Midbrain (tissue), 1 donor: Measurements from ENCODE around the gene FAM193A.
"Not testable (repeated sequence)": the region's sequence is repeated elsewhere in the genome, so short reads cannot be mapped to it uniquely, and the experiment has no call there.

Experiments used
- DNase-seq: peaks from one replicate; lab custom pipeline; 2025; lab: John Stamatoyannopoulos, UW

Gene FAM193A

DNA sequence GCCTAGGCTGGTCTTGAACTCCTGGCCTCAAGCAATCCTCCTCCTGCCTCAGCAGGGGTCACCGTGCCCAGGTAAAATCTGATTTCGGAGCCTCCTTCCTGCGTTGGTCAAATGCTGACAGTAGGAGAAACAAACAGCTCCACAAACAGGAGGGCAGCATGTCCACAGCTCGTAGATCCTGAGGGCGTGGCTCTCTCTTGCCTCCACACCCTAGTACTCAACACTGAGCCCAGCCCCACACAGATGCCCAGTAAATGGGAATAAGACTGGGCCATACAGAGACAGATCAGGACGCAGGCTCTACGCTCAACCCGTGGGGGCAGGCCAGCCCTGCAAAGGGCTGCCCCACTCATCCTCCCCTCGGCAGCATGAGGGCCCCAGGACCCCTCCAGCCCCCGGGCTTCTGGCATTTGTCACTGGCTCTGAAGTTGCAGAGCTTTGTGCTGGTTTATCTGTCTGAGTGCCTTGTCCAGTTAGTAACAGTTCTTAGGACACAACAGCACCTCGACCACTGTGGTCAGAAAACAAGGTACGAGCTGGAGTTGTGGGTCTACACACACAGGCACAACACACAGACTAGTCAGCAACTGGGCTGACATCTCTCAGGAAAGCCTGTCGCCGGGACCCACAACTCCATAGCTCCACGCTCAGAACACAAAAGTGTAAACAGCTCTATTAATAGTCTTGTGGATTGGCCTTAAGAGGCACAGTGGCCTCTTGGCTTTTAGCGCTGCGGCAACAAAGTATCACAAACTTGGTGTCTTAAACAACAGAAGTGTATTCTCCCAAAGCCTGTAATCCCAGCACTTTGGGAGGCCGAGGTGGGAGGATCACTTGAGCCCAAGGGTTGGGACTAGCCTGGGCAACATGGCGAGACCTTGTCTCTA is 214.5 kb downstream of the FAM193A start:
- no peak for DNase-seq

GRCh38 chr4:2753436-2753835 is 217.0 kb downstream of the FAM193A start:
- DNase-seq: no peak

DNA sequence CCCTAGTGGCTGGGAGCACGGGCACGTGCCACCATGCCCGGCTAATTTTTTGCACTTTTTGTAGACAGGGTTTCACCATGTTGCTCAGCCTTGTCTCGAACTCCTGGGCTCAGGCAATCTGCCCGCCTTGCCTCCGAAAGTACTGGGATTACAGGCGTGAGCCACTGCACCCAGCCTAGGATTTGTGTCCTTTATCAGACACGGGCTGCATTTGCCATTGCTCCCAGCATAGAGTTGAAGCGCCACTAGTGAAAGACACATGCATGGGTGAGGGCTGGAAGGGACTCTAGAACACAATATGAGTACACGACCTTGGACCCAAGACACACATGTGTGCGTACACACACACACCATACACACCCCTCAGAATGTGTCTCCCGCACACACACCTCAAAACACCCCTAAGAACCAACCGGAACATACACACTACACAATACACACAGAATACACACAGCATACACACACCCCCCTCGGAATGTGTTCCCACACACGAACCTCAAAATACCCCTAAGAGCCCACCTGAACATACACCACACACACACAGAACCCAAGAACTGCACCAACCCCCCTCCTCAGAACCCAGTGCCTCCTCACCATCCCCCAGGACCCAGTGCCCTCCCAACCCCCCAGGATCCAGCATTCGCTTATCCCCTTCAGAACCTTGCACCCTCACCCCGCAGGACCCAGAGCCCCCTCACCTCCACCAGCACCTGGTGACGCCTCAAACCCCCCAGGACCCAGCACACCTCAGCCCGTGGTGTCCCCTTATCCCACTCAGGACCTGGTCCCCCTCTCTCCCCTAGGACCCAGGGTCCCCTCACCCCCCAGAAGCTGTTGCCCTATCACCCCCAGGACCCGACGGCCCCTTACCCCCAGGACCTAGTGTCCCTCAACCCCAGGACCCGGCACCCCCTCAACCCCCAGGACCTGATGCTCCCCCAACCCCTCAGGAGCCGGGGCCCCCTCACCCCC is 218.7 kb downstream of the FAM193A start:
- no peak for DNase-seq

DNA sequence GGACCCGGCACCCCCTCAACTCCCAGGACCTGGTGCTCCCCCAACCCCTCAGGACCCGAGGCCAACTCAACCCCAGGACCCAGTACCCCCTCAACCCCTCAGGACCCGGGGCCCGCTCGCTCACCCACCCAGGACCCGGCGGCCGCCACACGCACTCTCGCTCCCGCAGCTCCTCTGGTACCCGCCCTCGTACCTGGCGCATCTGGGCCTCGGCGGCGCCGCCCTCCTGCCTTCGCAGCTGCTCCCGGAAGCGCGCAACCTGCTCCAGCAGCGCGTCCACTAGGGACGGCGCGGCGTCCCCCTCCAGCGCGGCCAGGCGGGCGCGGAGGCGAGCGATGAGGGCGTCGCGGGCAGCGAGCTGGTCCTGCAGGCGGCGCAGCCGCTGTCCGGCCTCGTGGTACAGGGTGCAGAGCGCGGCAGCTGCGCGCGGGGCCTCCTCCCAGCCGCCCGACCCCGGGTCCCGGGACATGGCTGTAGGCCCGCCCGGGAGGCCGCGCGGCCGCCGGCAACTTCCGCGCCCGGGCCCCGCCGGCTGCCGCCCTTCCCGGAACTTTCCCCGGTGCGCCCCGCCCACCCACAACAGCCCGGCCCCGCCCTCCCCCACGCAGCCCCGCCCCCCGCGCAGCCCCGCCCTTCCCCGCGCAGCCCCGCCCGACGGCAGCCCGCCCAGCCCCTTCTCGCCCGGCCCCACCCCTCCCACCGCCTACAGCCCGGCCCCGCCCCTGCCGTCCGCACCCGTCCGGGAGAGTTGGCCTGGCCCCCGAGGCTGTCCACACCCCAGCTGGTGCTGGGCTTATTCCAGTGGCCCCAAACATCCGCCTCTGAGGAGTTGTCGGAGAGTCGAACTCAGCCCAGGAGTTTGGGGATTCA is 219.6 kb downstream of the FAM193A start, which contains the start of gene TNIP2:
Gene TNIP2 (minus strand): TSS at position 516 of the 870 bp plus-strand sequence. CDS start 47 bp downstream, at position 469.
- peak; percentile 58 for DNase-seq

DNA sequence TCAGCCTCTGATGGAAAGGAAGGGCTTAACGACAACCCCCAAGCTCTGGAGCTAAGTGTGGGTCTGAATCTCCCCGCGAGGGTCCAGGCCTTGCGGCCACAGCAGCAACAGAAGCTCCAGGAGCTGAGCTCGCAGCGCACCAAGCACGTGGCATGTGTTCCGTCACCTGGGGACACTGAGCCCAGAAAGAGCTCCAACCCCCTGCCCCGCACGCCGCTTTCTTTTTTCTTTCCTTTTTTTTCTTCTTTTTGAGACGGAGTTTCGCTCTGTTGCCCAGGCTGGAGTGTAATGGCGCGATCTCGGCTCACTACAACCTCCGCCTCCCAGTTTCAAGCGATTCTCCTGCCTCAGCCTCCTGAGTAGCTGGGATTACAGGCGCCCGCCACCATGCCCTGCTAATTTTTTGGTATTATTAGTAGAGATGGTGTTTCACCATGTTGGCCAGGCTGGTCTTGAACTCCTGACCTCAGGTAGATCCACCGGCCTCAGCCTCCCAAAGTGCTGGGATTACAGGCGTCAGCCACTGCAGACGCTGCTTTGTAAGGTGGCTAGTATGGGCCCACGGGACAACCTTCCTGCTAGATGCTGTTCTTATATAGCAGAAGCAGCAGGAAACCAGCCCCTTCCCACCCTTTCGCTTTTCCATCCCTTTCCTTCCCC is 220.4 kb downstream of the FAM193A start:
- no peak for DNase-seq

DNA sequence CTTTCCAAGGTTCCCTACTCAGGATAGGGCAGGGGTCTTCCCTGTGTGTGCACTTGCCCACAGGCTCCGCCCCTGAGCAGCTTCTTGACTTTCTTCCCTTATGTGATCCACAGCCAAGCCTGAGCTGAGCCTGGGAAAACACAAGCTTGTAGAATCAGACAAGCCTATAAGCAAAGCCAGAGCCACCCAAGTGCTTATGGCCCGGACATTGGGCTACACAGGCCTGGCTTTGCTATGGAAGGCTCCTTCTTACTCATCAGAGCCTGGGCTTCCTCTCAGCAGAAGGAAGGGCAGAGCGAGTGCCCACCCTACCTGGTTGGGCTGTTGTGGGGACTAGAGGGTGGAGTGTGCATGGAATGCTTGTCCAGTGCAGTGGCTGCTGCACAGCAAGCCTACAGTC is 221.0 kb downstream of the FAM193A start:
- no peak for DNase-seq

- no peak for DNase-seq
These were observed 224.8 kb downstream of the FAM193A start for GRCh38 chr4:2761035-2761923.

- DNase-seq: no peak
These were observed 225.6 kb downstream of the FAM193A start for GRCh38 chr4:2762048-2762447.

DNA sequence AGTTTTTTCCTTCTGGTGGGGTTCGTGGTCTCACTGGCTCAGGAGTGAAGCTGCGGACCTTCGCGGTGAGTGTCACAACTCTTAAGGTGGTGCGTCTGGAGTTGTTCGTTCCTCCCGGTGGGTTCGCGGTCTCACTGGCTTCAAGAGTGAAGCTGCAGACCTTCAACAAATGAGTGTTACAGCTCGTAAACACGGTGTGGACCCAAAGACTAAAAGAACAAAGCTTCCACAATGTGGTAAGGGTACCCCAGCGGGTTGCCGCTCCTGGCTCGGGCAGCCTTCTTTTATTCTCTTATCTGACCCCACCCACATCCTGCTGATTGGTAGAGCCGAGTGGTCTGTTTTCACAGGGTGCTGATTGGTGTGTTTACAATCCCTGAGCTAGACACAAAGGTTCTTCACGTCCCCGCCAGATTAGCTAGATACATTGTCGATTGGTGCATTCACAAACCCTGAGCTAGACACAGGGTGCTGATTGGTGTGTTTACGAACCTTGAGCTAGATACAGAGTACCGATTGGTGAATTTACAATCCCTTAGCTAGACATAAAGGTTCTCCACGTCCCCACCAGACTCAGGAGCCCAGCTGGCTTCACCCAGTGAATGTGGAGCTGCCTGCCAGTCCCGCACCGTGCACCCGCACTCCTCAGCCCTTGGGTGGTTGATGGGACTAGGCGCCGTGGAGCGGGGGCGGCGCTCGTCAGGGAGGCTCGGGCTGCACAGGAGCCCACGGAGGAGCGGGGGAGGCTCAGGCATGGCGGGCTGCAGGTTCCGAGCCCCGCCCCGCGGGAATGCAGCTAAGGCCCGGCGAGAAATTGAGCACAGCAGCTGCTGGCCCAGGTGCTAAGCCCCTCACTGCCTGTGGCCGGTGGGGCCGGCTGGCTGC is 226.3 kb downstream of the FAM193A start:
- not testable (repeated sequence) for DNase-seq

DNA sequence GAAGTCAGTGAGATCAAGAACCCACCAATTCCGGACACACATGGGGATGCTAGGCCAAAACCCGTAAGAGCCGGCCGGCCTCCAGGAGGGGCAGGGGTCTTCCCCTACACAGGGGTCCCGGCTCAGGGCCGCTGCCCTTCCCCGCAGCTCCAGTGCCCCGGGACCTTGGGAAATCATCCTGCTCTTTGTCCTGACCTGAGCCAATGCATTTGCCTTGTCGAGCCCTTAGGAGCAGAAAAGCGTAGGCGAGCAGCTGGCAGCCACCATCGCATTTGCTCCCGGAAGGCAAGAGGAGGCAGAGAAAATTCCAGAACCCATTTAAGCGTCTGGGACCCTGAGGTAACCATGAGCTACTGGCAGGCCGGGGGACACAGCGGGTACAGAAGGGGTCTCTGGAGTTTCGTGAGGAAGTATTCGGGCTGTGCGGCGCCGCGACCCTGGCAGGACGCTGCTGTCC is 227.1 kb downstream of the FAM193A start:
- no peak for DNase-seq

DNA sequence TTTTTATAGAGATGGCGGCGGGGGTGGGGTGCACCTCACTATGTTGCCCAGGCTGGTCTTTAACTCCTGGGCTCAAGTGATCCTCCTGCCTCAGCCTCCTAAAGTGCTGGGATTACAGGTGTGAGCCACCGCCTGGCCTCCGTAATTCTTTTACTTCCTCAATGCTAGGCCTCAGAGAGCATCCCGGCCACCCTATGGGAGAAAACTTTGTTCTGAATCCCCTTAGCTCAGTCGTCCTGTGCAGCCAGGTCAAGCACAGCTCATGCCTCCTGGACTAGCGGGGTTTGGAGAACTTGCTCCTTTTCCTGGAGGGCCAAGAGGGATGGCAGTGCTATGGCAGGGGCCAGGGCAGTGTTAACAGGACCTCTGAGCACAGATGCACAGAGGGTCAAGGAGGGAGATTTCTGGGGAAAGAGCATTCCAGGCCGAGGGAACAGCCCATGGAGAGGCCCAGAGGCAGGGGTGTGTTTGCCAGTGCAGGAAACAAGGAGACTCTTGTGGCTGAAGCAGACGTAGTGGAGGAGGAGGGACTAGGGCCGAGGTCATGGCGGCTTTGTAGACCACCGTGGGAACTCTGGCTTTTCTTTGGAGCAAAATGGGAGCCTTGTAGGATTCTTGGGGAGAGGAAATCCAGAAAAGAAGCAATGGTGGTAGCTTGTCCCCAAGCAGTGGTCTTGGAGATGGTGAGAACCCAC is 229.5 kb downstream of the FAM193A start:
- DNase-seq: no peak

DNA sequence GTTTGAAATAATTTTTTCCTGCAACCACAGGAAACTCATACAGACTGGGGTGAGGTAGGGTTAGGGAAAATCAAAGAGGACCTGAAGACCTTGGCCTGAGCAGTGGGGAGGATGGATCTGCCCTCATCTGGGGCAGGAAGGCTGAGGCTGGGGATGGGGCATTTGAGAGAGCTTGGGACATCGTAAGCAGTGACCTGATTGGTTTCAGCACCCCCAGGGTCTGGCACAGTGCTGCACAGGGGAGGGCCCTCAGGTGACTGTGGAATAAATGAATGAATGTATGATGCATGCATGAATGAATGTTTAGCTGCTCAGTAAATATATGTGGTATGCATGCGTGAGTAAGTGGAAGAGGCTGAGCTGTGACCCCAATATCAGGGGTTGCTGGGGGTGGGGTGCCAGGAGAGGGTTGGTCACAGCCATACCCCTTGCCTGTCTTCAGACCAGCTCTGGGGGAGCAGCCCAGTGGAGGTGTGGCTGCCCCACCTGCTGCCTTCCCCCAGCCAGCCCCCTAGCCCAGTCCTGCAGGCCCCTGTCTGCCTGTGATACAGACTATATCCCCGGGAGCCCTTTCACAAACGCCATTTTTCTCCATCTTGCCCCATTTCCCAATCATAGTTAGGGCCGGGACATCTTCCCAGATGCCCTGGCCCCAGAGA is 230.7 kb downstream of the FAM193A start:
- DNase-seq: no peak

- DNase-seq: no peak
These were observed 231.2 kb downstream of the FAM193A start for GRCh38 chr4:2767705-2768074.

GRCh38 chr4:2768124-2768523 is 231.7 kb downstream of the FAM193A start:
- DNase-seq: no peak

GRCh38 chr4:2768921-2769336 is 232.5 kb downstream of the FAM193A start:
- DNase-seq: no peak

DNA sequence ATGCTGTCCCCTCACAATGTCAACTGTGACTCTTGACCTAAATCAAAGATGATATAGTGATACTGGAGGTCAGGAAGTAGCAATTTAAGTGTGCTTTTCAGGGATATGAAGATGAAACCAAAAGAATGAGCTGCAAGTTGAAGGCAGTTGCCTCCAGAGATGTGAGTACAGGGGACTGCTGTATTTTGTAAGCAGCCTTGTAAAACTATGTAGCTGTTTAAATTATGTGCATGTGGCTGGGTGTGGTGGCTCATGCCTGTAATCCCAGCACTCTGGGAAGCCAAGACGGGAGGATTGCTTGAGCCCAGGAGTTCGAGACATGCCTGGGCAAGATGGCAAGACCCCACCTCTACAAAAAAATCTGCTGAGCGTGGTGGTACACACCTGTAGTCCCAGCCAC is 234.8 kb downstream of the FAM193A start:
- no peak for DNase-seq

DNA sequence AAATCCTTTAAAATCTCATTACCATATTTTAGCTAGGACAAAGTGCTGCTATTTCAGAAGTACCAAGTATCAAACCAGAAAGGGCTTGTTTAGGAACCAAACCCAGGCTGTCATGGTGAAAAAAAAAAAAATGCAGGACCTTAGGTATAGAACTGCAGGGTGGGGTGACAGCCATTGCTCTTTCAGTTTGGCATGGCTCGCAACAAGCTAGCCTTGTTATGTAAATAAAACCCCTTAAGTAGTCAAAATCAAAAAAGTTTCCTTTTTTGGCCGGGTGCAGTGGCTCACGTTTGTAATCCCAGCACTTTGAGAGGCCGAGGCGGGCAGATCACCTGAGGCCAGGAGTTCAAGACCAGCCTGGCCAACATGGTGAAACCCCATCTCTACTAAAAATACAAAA is 244.2 kb downstream of the FAM193A start:
- not testable (repeated sequence) for DNase-seq

- DNase-seq: no peak
These were observed 245.5 kb downstream of the FAM193A start for GRCh38 chr4:2781911-2782310.
